Uterus (tissue), 2 donors: Measurements from ENCODE around the gene EBP.

Experiments
- CTCF ChIP-seq, 4 experiments: fragments of 200-600 bp in 2 of 4; fragments of 450-650 bp in 2 of 4; sonication (generic) in 2 of 4; IDR thresholded peaks; one replicate each; pipeline ENCODE4 v1.5.1; 2016 to 2019; ENCODE audit warnings: antibody characterized with exemption in 4 of 4, mild to moderate bottlenecking in 2 of 4, moderate library complexity in 1 of 4
- POLR2A ChIP-seq, 2 donors: fragments of 450-650 bp; IDR thresholded peaks; one replicate each; pipeline ENCODE4 v1.6.1; 2016; ENCODE audit warnings: antibody characterized with exemption in 2 of 2, mild to moderate bottlenecking in 1 of 2, moderate library complexity in 1 of 2

GRCh38 chrX:48516987-48517386, 4.6 kb upstream of the EBP start:
- TF ChIP-seq POLR2A (IDR thresholded peaks at IDR 0.05) (no peak), CTCF (IDR thresholded peaks at IDR 0.05) (no peak)
